CD4-positive, alpha-beta T cell treated with Interleukin-21 for 1 hour (primary cell): ENCODE measurements around the gene DDX27.

Experiments
- DNase-seq: peaks from one replicate; pipeline ENCODE4 v3.0.0-alpha.2; 2020

The DDX27 gene

DNA sequence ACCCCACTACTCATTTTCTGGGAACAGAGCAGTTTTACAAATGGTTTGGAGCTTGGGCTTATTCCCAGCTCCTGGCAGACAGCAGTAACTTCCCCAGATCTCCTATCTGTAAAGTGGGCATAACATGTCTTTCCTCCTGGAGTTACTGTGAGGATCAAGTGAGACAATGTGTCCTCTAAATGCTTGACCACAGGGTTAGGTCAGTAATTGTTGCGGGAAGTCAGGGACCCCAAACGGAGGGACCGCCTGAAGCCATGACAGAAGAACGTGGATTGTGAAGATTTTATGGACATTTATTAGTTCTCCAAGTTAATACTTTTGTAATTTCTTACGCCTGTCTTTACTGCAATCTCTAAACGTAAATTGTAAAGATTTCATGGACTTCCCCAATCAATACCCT, 73.9 kb downstream of the DDX27 start:
- DNase-seq = no peak
